GM21390 (cell line): ENCODE results near the gene LRCH2.
"Not testable (repeated sequence)": the region's sequence is repeated elsewhere in the genome, so short reads cannot be mapped to it uniquely, and the experiment has no call there.

ENCODE experiments used
- ATAC-seq: cut with Tn5 transposase; IDR thresholded peaks from one replicate; pipeline ENCODE4 v1.9.1; 2021; ENCODE audit not compliant: unreplicated experiment

Gene LRCH2

GRCh38 chrX:115214151-115214550 is 19.7 kb downstream of the LRCH2 start:
- ATAC-seq = no peak

GRCh38 chrX:115209547-115209946 is 24.3 kb downstream of the LRCH2 start:
- ATAC-seq = not testable (repeated sequence)

GRCh38 chrX:115204040-115204439 is 29.9 kb downstream of the LRCH2 start:
- ATAC-seq = no peak

- no peak for ATAC-seq
Measured at GRCh38 chrX:115192244-115192700, 41.6 kb downstream of the LRCH2 start.

GRCh38 chrX:115191490-115192243 is 42.2 kb downstream of the LRCH2 start:
- ATAC-seq = no peak

GRCh38 chrX:115190636-115191489 is 43.0 kb downstream of the LRCH2 start:
- no peak for ATAC-seq

- ATAC-seq = no peak
Measured at GRCh38 chrX:115189646-115190635, 44.0 kb downstream of the LRCH2 start.

- ATAC-seq = no peak
Measured at GRCh38 chrX:115189110-115189509, 44.8 kb downstream of the LRCH2 start, which contains the start of gene RBMXL3. RBMXL3 (plus strand) TSS chrX:115189410; CDS start chrX:115189442, 32 bp downstream.

GRCh38 chrX:115183980-115184379 is 49.9 kb downstream of the LRCH2 start:
- no peak for ATAC-seq

GRCh38 chrX:115178473-115178872 is 55.4 kb downstream of the LRCH2 start:
- no peak for ATAC-seq

GRCh38 chrX:115177932-115178331 is 56.0 kb downstream of the LRCH2 start:
- ATAC-seq = no peak

GRCh38 chrX:115174548-115174947 is 59.3 kb downstream of the LRCH2 start:
- no peak for ATAC-seq

- no peak for ATAC-seq
Measured at GRCh38 chrX:115173181-115173580, 60.7 kb downstream of the LRCH2 start.

- no peak for ATAC-seq
Measured at GRCh38 chrX:115147220-115147619, 86.7 kb downstream of the LRCH2 start.

- ATAC-seq = no peak
Measured at GRCh38 chrX:115142057-115142456, 91.8 kb downstream of the LRCH2 start.

- ATAC-seq = no peak
Measured at GRCh38 chrX:115138040-115138439, 95.9 kb downstream of the LRCH2 start.

- no peak for ATAC-seq
Measured at GRCh38 chrX:115134382-115134781, 99.5 kb downstream of the LRCH2 start.

GRCh38 chrX:115112411-115112810 is 121.5 kb downstream of the LRCH2 start:
- ATAC-seq = no peak

GRCh38 chrX:115098897-115099296 is 135.0 kb downstream of the LRCH2 start:
- no peak for ATAC-seq

- no peak for ATAC-seq
Measured at GRCh38 chrX:115093191-115093590, 140.7 kb downstream of the LRCH2 start.

- no peak for ATAC-seq
Measured at GRCh38 chrX:115089419-115089818, 144.5 kb downstream of the LRCH2 start.
